K562 (cell line): ENCODE results near the gene COX6B1. TPM values are rescaled to one million over a fixed set of nuclear protein-coding genes. Genes with fewer than 3 reads are reported as not detected.

ENCODE experiments used
- AFF1 ChIP-seq, 2 experiments: fragments of 450-650 bp; IDR thresholded peaks; 2 replicates each; pipeline ENCODE4 v1.6.1; 2018; ENCODE audit warnings: mild to moderate bottlenecking in 2 of 2, low read depth in 1 of 2; ENCODE audit not compliant: partially characterized antibody in 2 of 2
- BDP1 ChIP-seq: IDR thresholded peaks from 3 replicates; pipeline ENCODE4 v1.6.1; 2011; ENCODE audit not compliant: insufficient read length, insufficient read depth
- CBFA2T3 ChIP-seq: fragments of 450-650 bp; IDR thresholded peaks from 2 replicates; pipeline ENCODE4 v1.6.1; 2017
- CEBPZ ChIP-seq: fragments of 150-350 bp; IDR thresholded peaks from 2 replicates; pipeline ENCODE4 v1.6.1; 2014; ENCODE audit warnings: low read depth, mild to moderate bottlenecking, low read length, borderline replicate concordance
- CSDE1 ChIP-seq, 2 experiments: fragments of 450-650 bp; IDR thresholded peaks; 2 replicates each; pipeline ENCODE4 v1.6.1; 2016; ENCODE audit warnings: mild to moderate bottlenecking in 1 of 2
- ELF2 ChIP-seq: fragments of 250-450 bp; sonication (Bioruptor Pico); IDR thresholded peaks from 2 replicates; pipeline ENCODE4 v1.5.0; 2021; ENCODE audit warnings: mild to moderate bottlenecking
- HMG20B ChIP-seq: fragments of 250-450 bp; sonication (Bioruptor Pico); IDR thresholded peaks from 2 replicates; pipeline ENCODE4 v1.5.0; 2021; ENCODE audit warnings: mild to moderate bottlenecking
- NCOA2 ChIP-seq, 2 experiments: fragments of 450-650 bp; IDR thresholded peaks; 2 replicates each; pipeline ENCODE4 v1.6.1; 2018; ENCODE audit warnings: mild to moderate bottlenecking in 2 of 2, moderate library complexity in 1 of 2; ENCODE audit not compliant: partially characterized antibody in 2 of 2
- NKRF ChIP-seq: fragments of 450-650 bp; IDR thresholded peaks from 2 replicates; pipeline ENCODE4 v1.6.1; 2016; ENCODE audit warnings: borderline replicate concordance
- PHB2 ChIP-seq: fragments of 450-650 bp; IDR thresholded peaks from 2 replicates; pipeline ENCODE4 v1.6.1; 2017; ENCODE audit warnings: low read depth
- SIX5 ChIP-seq, 2 experiments: IDR thresholded peaks; 2 replicates each; pipeline ENCODE4 v1.6.1; 2011; ENCODE audit warnings: low read length in 2 of 2, borderline replicate concordance in 1 of 2, low read depth in 1 of 2, mild to moderate bottlenecking in 1 of 2, moderate library complexity in 1 of 2; ENCODE audit not compliant: insufficient read depth in 1 of 2
- TBL1XR1 ChIP-seq, 2 experiments: IDR thresholded peaks; 2 replicates each; pipeline ENCODE4 v1.6.1; 2012; ENCODE audit warnings: improper control_type of control experiment in 2 of 2, low read length in 2 of 2, mild to moderate bottlenecking in 1 of 2
- TCF7 ChIP-seq: sonication (generic); IDR thresholded peaks from 2 replicates; pipeline ENCODE4 v1.6.1; 2016; ENCODE audit warnings: antibody characterized with exemption, borderline replicate concordance
- U2AF2 ChIP-seq: fragments of 200-400 bp; formaldehyde crosslinking; optimal IDR thresholded peaks from 2 replicates; pipeline ENCODE3; 2017; ENCODE audit warnings: low read depth, mild to moderate bottlenecking, low read length
- ZNF232 ChIP-seq: sonication (generic); formaldehyde crosslinking; IDR thresholded peaks from 2 replicates; pipeline ENCODE4 v1.8.0; 2022; ENCODE audit warnings: mild to moderate bottlenecking, missing genetic modification reagents
- ZNF280A ChIP-seq: fragments of 450-650 bp; IDR thresholded peaks from 2 replicates; pipeline ENCODE4 v1.6.1; 2018; ENCODE audit warnings: mild to moderate bottlenecking, low read depth; ENCODE audit not compliant: partially characterized antibody
- polyA plus RNA-seq, 8 experiments: library from polyadenylated mRNA; depleted of rRNA in 4 of 8; stranded (reverse) in 5 of 8; unstranded in 3 of 8; fragments of >200 nt; fragmentation: Nextera tagmentation in 2 of 8; fragmentation: Illumina TruSeq in 1 of 8; extraction: Ambion mirVana in 2 of 8; extraction: Trizol in 1 of 8; gene quantifications; 2 replicates each; pipeline versions ENCODE4 v1.2.1 to v1.2.3, GENCODE V29; 2011 to 2014; ENCODE audit warnings: inconsistent platforms in 1 of 8, missing spikeins in 1 of 8
- total RNA-seq, 7 experiments: library from RNA; depleted of rRNA in 6 of 7; stranded (reverse); fragments of >200 nt in 6 of 7; fragmentation: Illumina TruSeq in 2 of 7; extraction: Trizol in 2 of 7; gene quantifications; 2 replicates each; pipeline versions ENCODE4 v1.2.1 to v1.2.3, GENCODE V29; 2011 to 2021; ENCODE audit warnings: low replicate concordance in 1 of 7

Gene COX6B1
- total and polyA plus RNA-seq, 9 of the 15 experiments (the other 6 are each of a cell fraction or from before 2014, with no cell fraction given), result 777 to 2,393 (median 1,219) TPM

DNA sequence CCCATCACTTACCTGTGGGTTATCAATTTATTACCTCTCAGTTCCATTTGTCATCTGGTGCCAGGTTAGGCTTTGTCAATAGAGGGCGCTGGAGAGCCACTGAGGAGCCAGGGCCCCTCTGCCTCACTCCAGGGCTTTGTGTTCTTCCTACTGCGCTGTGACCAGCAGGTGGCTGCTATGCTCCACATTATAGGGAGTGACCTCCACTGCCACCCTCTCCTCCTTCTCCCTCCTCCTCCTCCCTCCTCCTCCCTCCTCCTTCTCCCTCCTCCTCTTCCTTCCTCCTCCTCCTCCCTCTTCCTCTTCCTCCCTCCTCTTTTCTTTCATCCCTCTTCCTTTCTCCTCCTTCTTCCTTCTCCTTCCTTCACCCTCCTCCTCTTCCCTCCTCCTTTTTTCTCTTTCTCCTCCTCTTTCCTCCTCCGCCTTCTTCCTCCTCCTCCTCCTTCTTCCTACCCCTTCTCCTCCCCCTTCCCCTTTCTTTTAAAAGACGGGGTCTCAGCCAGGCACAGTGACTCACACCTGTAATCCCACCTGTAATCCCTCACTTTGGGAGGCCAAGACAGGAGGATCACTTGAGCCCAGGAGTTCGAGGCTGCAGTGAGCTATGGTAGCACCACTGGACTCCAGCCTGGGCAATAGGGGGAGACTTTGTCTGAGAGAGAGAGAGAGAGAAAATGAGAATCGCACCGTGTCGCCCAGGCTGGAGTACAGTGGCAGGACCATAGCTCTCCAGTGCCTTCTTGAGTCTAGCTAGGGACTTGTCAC lies 45.9 kb downstream of the COX6B1 start (continued):
- TF ChIP-seq CBFA2T3 (no peak), U2AF2 (no peak), NCOA2 (IDR thresholded peaks at IDR 0.05; ENCODE audit: partially characterized antibody in 2 of 2) (no peak), PHB2 (no peak), BDP1 (no peak), CSDE1 (IDR thresholded peaks at IDR 0.05) (peak in 1 of 2 experiments; percentile 28; a peak in 1 of 4 replicates), NKRF (no peak; the same call in 1 of the 2 replicates), SIX5 (IDR thresholded peaks at IDR 0.05; ENCODE audit: borderline replicate concordance in 1 of 2, insufficient read depth in 1 of 2, low read depth in 1 of 2, low read length in 2 of 2) (no peak), ZNF280A (no peak), CEBPZ (no peak), ZNF232 (no peak), ELF2 (CRISPR knock-in tag) (no peak), TBL1XR1 (IDR thresholded peaks at IDR 0.05; ENCODE audit: low read length in 2 of 2) (0 out of 4 replicates have a peak, but pooled peaks have one; percentile 34), TCF7 (0 out of 2 replicates have a peak, but pooled peaks have one; percentile 43), AFF1 (IDR thresholded peaks at IDR 0.05; ENCODE audit: low read depth in 1 of 2, partially characterized antibody in 2 of 2) (no peak), HMG20B (CRISPR knock-in tag) (no peak)
